Mesenchymal stem cell (in vitro differentiated cells and primary cell): ENCODE results near the gene TTC23L.

Experiments
- DNase-seq: peaks from one replicate; pipeline ENCODE4 v3.0.0-alpha.2; 2013
- H2AFZ ChIP-seq: one replicate; pipeline ENCODE4 v1.6.1; 2013; ENCODE audit warnings: low read depth, mild to moderate bottlenecking, control low read depth, inconsistent platforms, low read length, moderate library complexity
- H2AK5ac ChIP-seq: 2 replicates; pipeline ENCODE4 v1.6.1; 2013; ENCODE audit warnings: low read length, moderate library complexity, mild to moderate bottlenecking, inconsistent platforms; ENCODE audit not compliant: severe bottlenecking
- H2BK120ac ChIP-seq: one replicate; pipeline ENCODE4 v1.6.1; 2013; ENCODE audit warnings: low read depth, mild to moderate bottlenecking, inconsistent platforms, low read length, moderate library complexity
- H2BK12ac ChIP-seq, 2 experiments: one replicate each; pipeline ENCODE4 v1.6.1; 2013; ENCODE audit warnings: inconsistent platforms in 2 of 2, low read length in 2 of 2, mild to moderate bottlenecking in 2 of 2, moderate library complexity in 2 of 2, control low read depth in 1 of 2
- H2BK15ac ChIP-seq: one replicate; pipeline ENCODE4 v1.6.1; 2013; ENCODE audit warnings: mild to moderate bottlenecking, low read depth, inconsistent platforms; ENCODE audit not compliant: poor library complexity, severe bottlenecking
- H2BK5ac ChIP-seq: 2 replicates; pipeline ENCODE4 v1.6.1; 2013; ENCODE audit warnings: low read depth, mild to moderate bottlenecking, low read length, control low read depth, inconsistent platforms; ENCODE audit not compliant: poor library complexity, severe bottlenecking
- H3K14ac ChIP-seq, 2 experiments: one replicate each; pipeline ENCODE4 v1.6.1; 2013; ENCODE audit warnings: inconsistent platforms in 2 of 2, low read length in 2 of 2, control low read depth in 1 of 2, mild to moderate bottlenecking in 1 of 2, moderate library complexity in 1 of 2
- H3K18ac ChIP-seq, 2 experiments: one replicate each; pipeline ENCODE4 v1.6.1; 2013; ENCODE audit warnings: inconsistent platforms in 2 of 2, low read length in 2 of 2, control low read depth in 1 of 2, low read depth in 1 of 2, mild to moderate bottlenecking in 1 of 2
- H3K23ac ChIP-seq, 2 experiments: one replicate each; pipeline ENCODE4 v1.6.1; 2013; ENCODE audit warnings: inconsistent platforms in 2 of 2, low read length in 2 of 2, mild to moderate bottlenecking in 2 of 2, moderate library complexity in 2 of 2, control low read depth in 1 of 2
- H3K27ac ChIP-seq: 2 replicates; pipeline ENCODE4 v1.5.1; 2013; ENCODE audit warnings: mild to moderate bottlenecking, moderate library complexity, low read length, control low read depth, inconsistent platforms; ENCODE audit not compliant: poor library complexity, severe bottlenecking
- H3K27me3 ChIP-seq, 2 experiments: 2 replicates each; pipeline versions ENCODE4 v1.6.1 to v1.7.0; 2013; ENCODE audit warnings: low read length in 2 of 2, mild to moderate bottlenecking in 2 of 2, moderate library complexity in 2 of 2, control low read depth in 1 of 2, inconsistent platforms in 1 of 2; ENCODE audit not compliant: control insufficient read depth in 1 of 2, insufficient read depth in 1 of 2
- H3K36me3 ChIP-seq, 2 experiments: 2 replicates each; pipeline versions ENCODE4 v1.6.1 to v1.7.0; 2013; ENCODE audit warnings: low read length in 2 of 2, control low read depth in 1 of 2, inconsistent platforms in 1 of 2, low read depth in 1 of 2, mild to moderate bottlenecking in 1 of 2; ENCODE audit not compliant: insufficient read depth in 2 of 2, control insufficient read depth in 1 of 2
- H3K4ac ChIP-seq, 2 experiments: one replicate each; pipeline ENCODE4 v1.6.1; 2013; ENCODE audit warnings: inconsistent platforms in 2 of 2, low read length in 2 of 2, mild to moderate bottlenecking in 2 of 2, moderate library complexity in 2 of 2, control low read depth in 1 of 2, low read depth in 1 of 2
- H3K4me1 ChIP-seq: 2 replicates; pipeline ENCODE4 v1.6.1; 2013; ENCODE audit warnings: low read depth, low read length, control low read depth; ENCODE audit not compliant: control insufficient read depth, insufficient read depth
- H3K4me2 ChIP-seq: 2 replicates; pipeline ENCODE4 v1.6.1; 2013; ENCODE audit warnings: low read length, mild to moderate bottlenecking, inconsistent platforms; ENCODE audit not compliant: poor library complexity, severe bottlenecking
- H3K4me3 ChIP-seq, 2 experiments: 2 replicates each; pipeline versions ENCODE4 v1.5.1 to v1.7.0; 2013; ENCODE audit warnings: low read length in 2 of 2, mild to moderate bottlenecking in 2 of 2, control low read depth in 1 of 2, low read depth in 1 of 2; ENCODE audit not compliant: insufficient read depth in 1 of 2
- H3K79me1 ChIP-seq: replicated peaks from 2 replicates; pipeline ENCODE4 v1.6.1; 2013; ENCODE audit warnings: mild to moderate bottlenecking, control low read depth, low read length, inconsistent platforms; ENCODE audit not compliant: poor library complexity, severe bottlenecking
- H3K9ac ChIP-seq: 2 replicates; pipeline ENCODE4 v1.7.0; 2013; ENCODE audit warnings: mild to moderate bottlenecking, low read length, moderate library complexity
- H3K9me3 ChIP-seq: 2 replicates; pipeline ENCODE4 v1.7.0; 2013; ENCODE audit warnings: mild to moderate bottlenecking, low read length; ENCODE audit not compliant: control insufficient read depth
- H4K8ac ChIP-seq: one replicate; pipeline ENCODE4 v1.6.1; 2013; ENCODE audit warnings: inconsistent platforms, mild to moderate bottlenecking, low read length, moderate library complexity
- H4K91ac ChIP-seq: one replicate; pipeline ENCODE4 v1.6.1; 2013; ENCODE audit warnings: mild to moderate bottlenecking, low read length, inconsistent platforms
- WGBS: methylation state at CpG from one replicate; pipeline ENCODE4 v1.1.7; 2013; ENCODE audit warnings: mixed read lengths; 5-methylcytosine and 5-hydroxymethylcytosine counted together

The TTC23L gene

GRCh38 chr5:34929720-34930461, 90.9 kb downstream of the TTC23L start:
- Histone ChIP-seq H3K36me3 (peaks cover 10 to 40% of the 10 kb centered on the region in 2 experiments), H3K9me3 (no peaks in the 10 kb centered on the region), H4K8ac (peak overlapping the region; percentile 88), H3K9ac (peak overlapping the region; percentile 96), H3K4me1 (peaks cover 5% of the 10 kb centered on the region), H2BK5ac (peak overlapping the region; percentile 35), H3K23ac (peak overlapping the region in 1 of 2 experiments; percentile 94), H3K27ac (peak overlapping the region; percentile 89), H3K4me2 (peak overlapping the region; percentile 87), H2BK12ac (peak overlapping the region in 1 of 2 experiments; percentile 63), H2AK5ac (no peak overlapping the region), H3K4ac (peak overlapping the region in 1 of 2 experiments; percentile 97), H3K14ac (peak overlapping the region in 1 of 2 experiments; percentile 96), H3K27me3 (no peaks in the 10 kb centered on the region), H3K18ac (peak overlapping the region; percentile 82 to 90), H2BK120ac (peak overlapping the region; percentile 79), H3K79me1 (peaks cover 12% of the 10 kb centered on the region), H2AFZ (peak overlapping the region; percentile 98), H3K4me3 (peak overlapping the region; percentile 97 to 98), H4K91ac (peak overlapping the region; percentile 4), H2BK15ac (peak overlapping the region; percentile 93)
- WGBS, result 2% methylated on average over 40 of the region's 70 CpGs
- DNase-seq, result peak; percentile 88

GRCh38 chr5:34930462-34930844, 91.5 kb downstream of the TTC23L start:
- no peak overlapping the region for H2BK5ac ChIP-seq

GRCh38 chr5:34930870-34931269, 91.9 kb downstream of the TTC23L start:
- no peak overlapping the region for H4K8ac ChIP-seq
- no peak overlapping the region for H3K4ac ChIP-seq
- H2BK5ac ChIP-seq, result no peak overlapping the region
- H3K9me3 ChIP-seq, result no peaks in the 10 kb centered on the region
- peak overlapping the region in 1 of 2 experiments; percentile 97 for H3K4me3 ChIP-seq
- H3K79me1 ChIP-seq, result peaks cover 13% of the 10 kb centered on the region
- H3K23ac ChIP-seq, result no peak overlapping the region
- H3K27me3 ChIP-seq, result no peaks in the 10 kb centered on the region
- 80% methylated on average over 4 of the region's 4 CpGs for WGBS
- H3K18ac ChIP-seq, result no peak overlapping the region
- peak overlapping the region; percentile 96 for H3K9ac ChIP-seq
- H4K91ac ChIP-seq, result no peak overlapping the region
- no peak overlapping the region for H2BK120ac ChIP-seq
- peaks cover 5% of the 10 kb centered on the region for H3K4me1 ChIP-seq
- peaks cover 10 to 34% of the 10 kb centered on the region in 2 experiments for H3K36me3 ChIP-seq
- H3K14ac ChIP-seq, result no peak overlapping the region
- no peak overlapping the region for H2BK12ac ChIP-seq
- no peak overlapping the region for H3K27ac ChIP-seq
- no peak for DNase-seq
- H3K4me2 ChIP-seq, result peak overlapping the region; percentile 87
- H2BK15ac ChIP-seq, result no peak overlapping the region
- H2AFZ ChIP-seq, result no peak overlapping the region
- H2AK5ac ChIP-seq, result no peak overlapping the region

More at GRCh38 chr5:34930462-34930844, 91.5 kb downstream of the TTC23L start:
- H3K23ac ChIP-seq, result no peak overlapping the region
- 0% methylated on average over 2 of the region's 3 CpGs for WGBS
- H3K4me2 ChIP-seq, result peak overlapping the region; percentile 87
- DNase-seq, result peak; percentile 55
- H2BK15ac ChIP-seq, result no peak overlapping the region
- H3K27ac ChIP-seq, result peak overlapping the region; percentile 89
- H3K4me1 ChIP-seq, result peaks cover 5% of the 10 kb centered on the region
- no peak overlapping the region for H4K8ac ChIP-seq
- H3K18ac ChIP-seq, result no peak overlapping the region
- peaks cover 10 to 34% of the 10 kb centered on the region in 2 experiments for H3K36me3 ChIP-seq
- peaks cover 13% of the 10 kb centered on the region for H3K79me1 ChIP-seq
- peak overlapping the region in 1 of 2 experiments; percentile 97 for H3K4me3 ChIP-seq
- no peak overlapping the region for H2BK12ac ChIP-seq
- H2AK5ac ChIP-seq, result no peak overlapping the region
- H3K4ac ChIP-seq, result no peak overlapping the region
- H4K91ac ChIP-seq, result no peak overlapping the region
- H3K9ac ChIP-seq, result peak overlapping the region; percentile 96
- H2BK120ac ChIP-seq, result no peak overlapping the region
- H3K27me3 ChIP-seq, result no peaks in the 10 kb centered on the region
- H3K9me3 ChIP-seq, result no peaks in the 10 kb centered on the region
- H3K14ac ChIP-seq, result no peak overlapping the region
- H2AFZ ChIP-seq, result no peak overlapping the region

- Histone ChIP-seq H2BK12ac (no peak overlapping the region), H2BK5ac (no peak overlapping the region), H3K23ac (no peak overlapping the region), H3K4ac (no peak overlapping the region), H3K27me3 (no peaks in the 10 kb centered on the region), H3K4me1 (peaks cover 5% of the 10 kb centered on the region), H3K14ac (no peak overlapping the region), H3K79me1 (peaks cover 23% of the 10 kb centered on the region), H3K36me3 (peaks cover 19 to 38% of the 10 kb centered on the region in 2 experiments), H3K18ac (no peak overlapping the region), H4K8ac (no peak overlapping the region), H4K91ac (no peak overlapping the region), H2BK15ac (no peak overlapping the region), H3K9me3 (no peaks in the 10 kb centered on the region), H2AFZ (no peak overlapping the region), H3K4me3 (no peak overlapping the region), H3K27ac (no peak overlapping the region), H2BK120ac (no peak overlapping the region), H3K9ac (no peak overlapping the region), H3K4me2 (no peak overlapping the region), H2AK5ac (no peak overlapping the region)
- DNase-seq, result no peak
- no CpG with 5 or more reads among the region's 2 CpGs for WGBS
Measured at GRCh38 chr5:34932947-34933346, 94.0 kb downstream of the TTC23L start.
